Loucy (cell line): ENCODE measurements around the gene AMDHD1.

Experiments
- CTCF ChIP-seq: fragments of 200-600 bp; sonication (generic); conservative IDR thresholded peaks from 2 replicates; pipeline ENCODE4 v1.5.1; 2014; ENCODE audit warnings: mild to moderate bottlenecking, antibody characterized with exemption, low read length
- EZH2phosphoT487 ChIP-seq: fragments of 200-600 bp; IDR thresholded peaks from 2 replicates; pipeline ENCODE4 v1.6.1; 2018; ENCODE audit warnings: antibody characterized with exemption, mild to moderate bottlenecking, moderate library complexity, borderline replicate concordance

GRCh38 chr12:95970905-95971304, 27.8 kb downstream of the AMDHD1 start:
- TF ChIP-seq CTCF, result no peak
- no peak for TF ChIP-seq EZH2phosphoT487
